Stimulated activated naive CD8-positive, alpha-beta T cell treated with anti-CD3 and anti-CD28 coated beads, Interleukin-15, amount 100 ng/mL, for 72 hours (primary cell): ENCODE measurements around the gene COA7.

Source experiments
- ATAC-seq: fragments of 150-1000 bp; cut with Tn5 transposase; 2 replicates; pipeline ENCODE4 v1.10.0; 2021; ENCODE audit warnings: mild to moderate bottlenecking, moderate library complexity
- DNase-seq, 2 donors: peaks; one replicate each; pipeline ENCODE4 v3.0.0; 2021 to 2022
- H3K27ac Mint-ChIP-seq, 2 donors: one replicate each; pipeline ENCODE4 v1.8.0; 2022; ENCODE audit warnings: mild to moderate bottlenecking in 2 of 2, mixed read lengths in 2 of 2, moderate library complexity in 2 of 2
- H3K27me3 Mint-ChIP-seq: one replicate; pipeline ENCODE4 v1.8.0; 2022; ENCODE audit warnings: mixed read lengths
- H3K4me1 Mint-ChIP-seq: one replicate; pipeline ENCODE4 v1.8.0; 2022; ENCODE audit warnings: mild to moderate bottlenecking, mixed read lengths
- H3K4me3 Mint-ChIP-seq, 2 donors: one replicate each; pipeline ENCODE4 v1.8.0; 2022; ENCODE audit warnings: mild to moderate bottlenecking in 2 of 2, mixed read lengths in 2 of 2, moderate library complexity in 1 of 2
- H3K9me3 Mint-ChIP-seq, 2 donors: one replicate each; pipeline ENCODE4 v1.8.0; 2022; ENCODE audit warnings: mixed read lengths in 2 of 2

The COA7 gene

DNA sequence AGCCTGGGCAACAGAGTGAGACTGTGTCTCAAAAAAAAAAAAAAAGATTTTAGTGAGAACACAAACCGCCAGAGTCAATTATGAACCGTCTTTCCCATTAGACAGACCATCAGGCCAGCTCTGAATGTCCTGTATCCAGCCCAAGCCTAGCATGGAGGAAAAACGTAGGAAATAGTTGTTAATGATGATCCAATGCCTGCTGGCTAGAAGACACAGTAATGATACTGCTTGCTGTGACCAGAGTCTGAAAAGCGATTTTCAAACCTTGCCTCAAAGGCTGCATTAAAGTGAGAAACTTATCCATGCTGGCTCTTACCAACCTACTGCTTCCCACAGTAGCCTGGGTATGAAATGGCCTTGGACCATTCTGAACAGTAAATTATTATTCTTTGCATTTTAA, 17.0 kb downstream of the COA7 start:
- Mint-ChIP-seq H3K9me3 (no peaks in the 10 kb centered on the region), H3K27ac (no peak overlapping the region), H3K4me1 (peaks cover 9% of the 10 kb centered on the region), H3K27me3 (no peaks in the 10 kb centered on the region), H3K4me3 (no peak overlapping the region)
- no peak for DNase-seq
- ATAC-seq, result no peak

DNA sequence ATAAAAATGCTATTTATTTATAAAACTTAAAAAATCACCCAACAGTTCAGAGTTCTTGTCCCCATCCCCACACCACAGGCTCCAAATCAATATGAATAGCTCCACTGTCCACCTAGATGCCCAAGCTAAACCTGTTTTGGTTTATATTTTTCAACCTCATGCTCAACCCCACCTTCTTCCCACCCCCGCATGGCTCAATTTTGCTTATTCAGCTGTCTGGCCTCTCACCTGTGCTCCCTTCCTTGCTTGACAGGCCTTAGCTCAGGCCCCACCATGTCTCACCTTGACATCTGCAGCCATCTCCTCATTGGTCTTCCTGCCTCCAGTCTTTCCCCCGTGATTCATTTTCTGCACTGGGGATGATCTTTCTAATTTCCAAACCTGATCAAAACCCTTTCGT, 17.8 kb downstream of the COA7 start:
- H3K27ac Mint-ChIP-seq, result peak overlapping the region in 1 of 2 donors; percentile 34
- no peaks in the 10 kb centered on the region for H3K9me3 Mint-ChIP-seq
- H3K27me3 Mint-ChIP-seq, result no peaks in the 10 kb centered on the region
- DNase-seq (no peak), ATAC-seq (no peak)
- peaks cover 6% of the 10 kb centered on the region for H3K4me1 Mint-ChIP-seq
- no peak overlapping the region for H3K4me3 Mint-ChIP-seq

GRCh38 chr1:52679498-52679897, 18.6 kb downstream of the COA7 start:
- H3K27ac Mint-ChIP-seq, result peak overlapping the region in 1 of 2 donors; percentile 63
- no peaks in the 10 kb centered on the region for H3K9me3 Mint-ChIP-seq

DNA sequence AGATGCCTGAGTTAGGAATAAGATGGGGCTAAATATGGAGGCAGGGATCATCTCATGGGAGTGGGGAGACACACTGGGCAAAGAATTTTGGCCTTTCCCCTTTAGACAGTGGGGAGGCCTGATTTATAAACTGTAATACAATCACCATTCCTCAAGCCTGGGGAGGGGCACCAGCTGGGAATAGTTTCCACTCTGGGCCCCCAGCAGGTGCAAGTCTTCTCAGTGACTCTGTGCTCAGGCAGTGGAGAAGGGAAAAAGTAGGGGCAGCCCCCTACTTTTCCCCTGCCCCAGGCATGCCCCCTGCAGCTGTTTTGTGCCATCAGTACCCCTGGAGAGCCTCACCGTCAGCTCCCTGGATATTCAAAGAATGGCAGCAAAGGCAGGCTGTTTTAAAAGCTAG, 19.1 kb downstream of the COA7 start:
- DNase-seq (no peak), ATAC-seq (no peak)
- Mint-ChIP-seq H3K27me3 (no peaks in the 10 kb centered on the region), H3K4me1 (peaks cover 16% of the 10 kb centered on the region), H3K4me3 (no peak overlapping the region), H3K9me3 (no peaks in the 10 kb centered on the region), H3K27ac (peak overlapping the region in 1 of 2 donors; percentile 55)

More at GRCh38 chr1:52679498-52679897, 18.6 kb downstream of the COA7 start:
- H3K27me3 Mint-ChIP-seq, result no peaks in the 10 kb centered on the region
- DNase-seq, result no peak
- H3K4me3 Mint-ChIP-seq, result no peak overlapping the region
- no peak for ATAC-seq
- H3K4me1 Mint-ChIP-seq, result peaks cover 14% of the 10 kb centered on the region

GRCh38 chr1:52677076-52677806, 20.9 kb downstream of the COA7 start:
- peak overlapping the region; percentile 31 to 55 for H3K27ac Mint-ChIP-seq
- no peak overlapping the region for H3K4me3 Mint-ChIP-seq
- DNase-seq (no peak), ATAC-seq (no peak)
- H3K9me3 Mint-ChIP-seq, result no peaks in the 10 kb centered on the region
- H3K4me1 Mint-ChIP-seq, result peaks cover 16% of the 10 kb centered on the region
- H3K27me3 Mint-ChIP-seq, result no peaks in the 10 kb centered on the region

- Mint-ChIP-seq H3K27me3 (no peaks in the 10 kb centered on the region), H3K27ac (no peak overlapping the region), H3K4me1 (peaks cover 16% of the 10 kb centered on the region), H3K4me3 (no peak overlapping the region), H3K9me3 (no peaks in the 10 kb centered on the region)
- no peak for DNase-seq
- no peak for ATAC-seq
These were observed 21.8 kb downstream of the COA7 start for GRCh38 chr1:52676249-52676903.

- peaks cover 16% of the 10 kb centered on the region for H3K4me1 Mint-ChIP-seq
- no peaks in the 10 kb centered on the region for H3K27me3 Mint-ChIP-seq
- DNase-seq (no peak), ATAC-seq (no peak)
- no peaks in the 10 kb centered on the region for H3K9me3 Mint-ChIP-seq
- H3K4me3 Mint-ChIP-seq, result no peak overlapping the region
- H3K27ac Mint-ChIP-seq, result peak overlapping the region in 1 of 2 donors; percentile 46
These were observed 23.4 kb downstream of the COA7 start for GRCh38 chr1:52674497-52675384.

DNA sequence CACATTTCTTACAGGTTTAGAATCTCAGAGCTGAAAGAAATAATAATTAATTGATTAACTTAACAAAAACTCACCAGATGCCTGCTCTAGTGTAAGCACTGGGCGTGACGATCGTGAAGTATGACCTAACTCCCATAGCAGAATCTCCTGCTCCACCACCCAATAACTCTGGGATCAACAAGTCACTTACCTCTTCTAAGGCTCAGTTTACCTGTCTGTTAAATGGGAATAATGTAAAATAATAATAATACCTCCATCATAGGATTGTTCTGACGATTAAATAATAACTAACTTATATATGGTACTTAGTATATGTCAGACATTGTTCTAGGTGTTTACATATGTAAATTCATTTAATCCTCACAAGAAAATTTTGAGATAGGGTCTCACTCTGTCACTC, 24.6 kb downstream of the COA7 start:
- DNase-seq, result no peak
- no peaks in the 10 kb centered on the region for H3K9me3 Mint-ChIP-seq
- no peak for ATAC-seq
- peak overlapping the region in 1 of 2 donors; percentile 3 for H3K27ac Mint-ChIP-seq
- H3K4me3 Mint-ChIP-seq, result no peak overlapping the region
- H3K27me3 Mint-ChIP-seq, result no peaks in the 10 kb centered on the region
- peaks cover 10% of the 10 kb centered on the region for H3K4me1 Mint-ChIP-seq

DNA sequence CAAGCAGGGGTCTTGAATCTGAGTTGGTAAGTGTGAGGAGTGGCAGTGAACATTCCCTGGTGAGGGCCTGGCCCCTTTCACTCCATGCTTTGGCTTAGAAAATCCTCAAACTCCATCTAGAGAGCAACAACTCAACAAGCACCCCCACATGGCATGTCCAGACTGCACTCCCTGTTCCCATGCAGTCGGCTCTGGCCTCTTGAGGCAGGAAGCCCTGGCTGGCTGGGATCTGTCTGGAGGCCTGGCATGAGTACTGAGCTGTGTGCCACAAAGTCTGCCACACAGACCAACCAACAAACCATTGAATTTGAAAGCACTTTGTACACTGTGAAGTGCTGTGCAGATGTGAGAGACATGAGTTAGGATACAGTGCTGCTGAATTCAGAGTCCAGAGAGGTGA, 25.2 kb downstream of the COA7 start:
- H3K27ac Mint-ChIP-seq, result peak overlapping the region in 1 of 2 donors; percentile 3
- H3K4me3 Mint-ChIP-seq, result no peak overlapping the region
- peaks cover 10% of the 10 kb centered on the region for H3K4me1 Mint-ChIP-seq
- DNase-seq, result no peak
- no peak for ATAC-seq
- H3K9me3 Mint-ChIP-seq, result no peaks in the 10 kb centered on the region
- no peaks in the 10 kb centered on the region for H3K27me3 Mint-ChIP-seq

GRCh38 chr1:52670604-52671003, 27.5 kb downstream of the COA7 start:
- H3K27me3 Mint-ChIP-seq, result no peaks in the 10 kb centered on the region
- ATAC-seq (no peak), DNase-seq (no peak)
- peak overlapping the region in 1 of 2 donors; percentile 61 for H3K27ac Mint-ChIP-seq
- H3K4me3 Mint-ChIP-seq, result no peak overlapping the region
- H3K9me3 Mint-ChIP-seq, result no peaks in the 10 kb centered on the region
- H3K4me1 Mint-ChIP-seq, result peaks cover 10% of the 10 kb centered on the region

GRCh38 chr1:52669696-52670095, 28.5 kb downstream of the COA7 start:
- Mint-ChIP-seq H3K9me3 (no peaks in the 10 kb centered on the region), H3K4me3 (no peak overlapping the region), H3K27ac (no peak overlapping the region), H3K4me1 (peaks cover 4% of the 10 kb centered on the region), H3K27me3 (no peaks in the 10 kb centered on the region)
- ATAC-seq, result no peak
- no peak for DNase-seq

DNA sequence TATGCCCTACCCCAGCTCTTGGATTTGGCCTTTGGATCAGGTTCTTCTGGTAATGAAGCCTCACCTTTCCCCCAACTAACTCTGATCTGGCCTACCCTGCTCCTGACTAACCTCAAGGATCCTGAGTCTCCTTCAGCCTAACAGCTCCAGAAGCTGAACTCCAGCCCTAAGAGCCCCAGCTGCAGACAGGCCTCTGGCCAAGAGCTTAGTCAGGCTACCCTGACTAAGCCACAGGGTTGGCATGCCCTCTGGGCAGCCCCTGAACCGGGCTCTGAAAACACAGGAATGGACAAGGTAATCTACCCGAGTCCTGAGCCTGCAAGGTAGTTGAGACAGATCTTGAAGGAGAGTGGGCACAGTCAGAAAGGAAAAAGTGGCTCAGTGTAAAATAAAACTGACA, 29.4 kb downstream of the COA7 start:
- Mint-ChIP-seq H3K4me1 (no peaks in the 10 kb centered on the region), H3K27ac (no peak overlapping the region), H3K9me3 (no peaks in the 10 kb centered on the region), H3K4me3 (no peak overlapping the region), H3K27me3 (no peaks in the 10 kb centered on the region)
- DNase-seq, result no peak
- no peak for ATAC-seq

GRCh38 chr1:52667984-52668383, 30.2 kb downstream of the COA7 start:
- ATAC-seq, result no peak
- Mint-ChIP-seq H3K9me3 (no peaks in the 10 kb centered on the region), H3K27ac (no peak overlapping the region), H3K27me3 (no peaks in the 10 kb centered on the region), H3K4me1 (no peaks in the 10 kb centered on the region), H3K4me3 (no peak overlapping the region)
- DNase-seq, result no peak

- DNase-seq, result no peak
- Mint-ChIP-seq H3K4me1 (no peaks in the 10 kb centered on the region), H3K9me3 (no peaks in the 10 kb centered on the region), H3K4me3 (no peak overlapping the region), H3K27me3 (no peaks in the 10 kb centered on the region), H3K27ac (no peak overlapping the region)
- ATAC-seq, result no peak
These were observed 30.9 kb downstream of the COA7 start for GRCh38 chr1:52667290-52667689.

GRCh38 chr1:52665006-52665941, 32.9 kb downstream of the COA7 start:
- no peaks in the 10 kb centered on the region for H3K27me3 Mint-ChIP-seq
- peak overlapping the region in 1 of 2 donors; percentile 55 for H3K27ac Mint-ChIP-seq
- no peaks in the 10 kb centered on the region for H3K9me3 Mint-ChIP-seq
- ATAC-seq (no peak), DNase-seq (no peak)
- no peak overlapping the region for H3K4me3 Mint-ChIP-seq
- H3K4me1 Mint-ChIP-seq, result peaks cover 9% of the 10 kb centered on the region
